ENCODE measurements around the gene GHDC. TPM values are rescaled to one million over a fixed set of nuclear protein-coding genes. Genes with fewer than 3 reads are reported as not detected.
"Not testable (repeated sequence)": the region's sequence is repeated elsewhere in the genome, so short reads cannot be mapped to it uniquely, and the experiment has no call there.

Gene GHDC
- total RNA-seq, 4 donors from 2014 or later: 10.8 to 34.6 (median 32.2) TPM

DNA sequence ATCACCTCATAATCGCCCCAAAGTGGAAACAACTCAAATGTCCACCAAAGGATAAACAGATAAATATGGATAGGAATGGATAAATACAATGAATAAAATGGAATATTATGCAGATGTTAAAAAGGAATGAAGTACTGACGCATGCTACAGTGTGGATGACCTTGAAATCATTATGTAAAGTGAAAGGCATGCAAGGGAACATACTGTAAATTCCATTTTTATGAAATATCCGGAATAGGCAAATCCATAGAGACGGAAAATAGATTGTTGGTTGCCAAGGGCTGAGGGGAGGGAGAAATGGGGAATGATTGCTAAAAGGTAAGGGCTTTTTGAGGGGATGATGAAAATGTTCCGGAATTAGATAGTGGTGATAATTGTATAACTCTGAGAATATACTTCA, 45.9 kb upstream of the GHDC start:
- Histone ChIP-seq H3K27me3 (no peaks in the 10 kb centered on the region), H3K4me3 (no peak overlapping the region), H3K27ac (no peak overlapping the region), H3K4me1 (peaks cover 0 to 7% (median 0%) of the 10 kb centered on the region in 4 donors), H3K36me3 (no peaks in the 10 kb centered on the region), H3K9me3 (no peaks in the 10 kb centered on the region)
- no peak for DNase-seq
- intact Hi-C loops (cut with DNase I; ENCODE audit: low total_unique reads): no loop called here
- in situ Hi-C loops (cut with MboI; ENCODE audit: low pct_ligation_motif_present in 1 of 4, low pct_unique_long_range_greater_than_20kb in 1 of 4, low sequenced_read_pairs in 3 of 4): no loop called here
- 88 to 90% methylated on average over 5 of the region's 5 CpGs for WGBS, 2 donors (ENCODE audit: low coverage in 1 of 2)
- TF ChIP-seq POLR2AphosphoS5 (IDR thresholded peaks at IDR 0.05) (no peak), EP300 (IDR thresholded peaks at IDR 0.05; ENCODE audit: low read depth) (no peak), POLR2A (IDR thresholded peaks at IDR 0.05) (no peak)
- TF ChIP-seq, protein P1, sequence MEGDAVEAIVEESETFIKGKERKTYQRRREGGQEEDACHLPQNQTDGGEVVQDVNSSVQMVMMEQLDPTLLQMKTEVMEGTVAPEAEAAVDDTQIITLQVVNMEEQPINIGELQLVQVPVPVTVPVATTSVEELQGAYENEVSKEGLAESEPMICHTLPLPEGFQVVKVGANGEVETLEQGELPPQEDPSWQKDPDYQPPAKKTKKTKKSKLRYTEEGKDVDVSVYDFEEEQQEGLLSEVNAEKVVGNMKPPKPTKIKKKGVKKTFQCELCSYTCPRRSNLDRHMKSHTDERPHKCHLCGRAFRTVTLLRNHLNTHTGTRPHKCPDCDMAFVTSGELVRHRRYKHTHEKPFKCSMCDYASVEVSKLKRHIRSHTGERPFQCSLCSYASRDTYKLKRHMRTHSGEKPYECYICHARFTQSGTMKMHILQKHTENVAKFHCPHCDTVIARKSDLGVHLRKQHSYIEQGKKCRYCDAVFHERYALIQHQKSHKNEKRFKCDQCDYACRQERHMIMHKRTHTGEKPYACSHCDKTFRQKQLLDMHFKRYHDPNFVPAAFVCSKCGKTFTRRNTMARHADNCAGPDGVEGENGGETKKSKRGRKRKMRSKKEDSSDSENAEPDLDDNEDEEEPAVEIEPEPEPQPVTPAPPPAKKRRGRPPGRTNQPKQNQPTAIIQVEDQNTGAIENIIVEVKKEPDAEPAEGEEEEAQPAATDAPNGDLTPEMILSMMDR (IDR thresholded peaks at IDR 0.05): no peak

DNA sequence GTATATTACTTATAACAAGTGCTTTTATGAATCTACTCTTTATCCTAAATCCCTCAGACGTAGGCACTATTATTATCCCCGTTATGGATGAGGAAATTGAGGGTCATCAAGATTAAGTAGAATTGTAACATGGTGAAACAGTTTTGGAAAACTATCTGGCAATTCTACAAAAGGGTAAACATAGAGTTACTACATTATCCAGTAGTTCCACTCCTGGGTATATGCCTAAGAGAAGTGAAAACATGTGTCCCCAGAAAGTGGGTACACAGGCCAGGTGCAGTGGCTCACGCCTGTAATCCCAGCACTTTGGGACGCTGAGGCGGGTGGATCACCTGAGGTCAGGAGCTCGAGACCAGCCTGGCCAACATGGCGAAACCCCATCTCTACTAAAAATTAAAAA, 45.3 kb upstream of the GHDC start:
- H3K9me3 ChIP-seq; intact Hi-C loops (cut with DNase I; ENCODE audit: low total_unique reads); DNase-seq; H3K27ac ChIP-seq; in situ Hi-C loops (cut with MboI; ENCODE audit: low pct_ligation_motif_present in 1 of 4, low pct_unique_long_range_greater_than_20kb in 1 of 4, low sequenced_read_pairs in 3 of 4); H3K4me3 ChIP-seq; H3K27me3 ChIP-seq; H3K36me3 ChIP-seq: not testable (repeated sequence)
- peaks cover 0 to 10% (median 0%) of the 10 kb centered on the region in 4 donors for H3K4me1 ChIP-seq
- WGBS, 2 donors (ENCODE audit: low coverage in 1 of 2): 88 to 91% methylated on average over 7 of the region's 7 CpGs

DNA sequence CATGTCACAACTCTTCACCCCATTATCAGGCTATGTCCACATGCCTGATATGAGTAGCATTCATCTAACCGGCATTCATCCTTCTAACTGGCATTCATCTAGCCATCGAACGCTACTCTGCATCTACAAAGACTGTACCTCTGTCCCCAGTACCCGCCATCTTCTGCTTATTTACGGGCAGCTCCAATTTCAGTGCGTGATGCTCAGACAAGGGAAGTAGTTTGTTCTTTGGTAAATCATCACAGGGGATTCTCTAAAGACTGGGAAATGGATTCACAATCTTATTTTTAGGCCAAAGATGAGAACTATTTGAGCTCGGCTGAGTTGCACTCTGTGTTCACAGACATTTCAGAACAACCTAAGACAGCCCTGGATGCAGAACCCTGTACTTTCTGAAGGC, 42.5 kb upstream of the GHDC start:
- Histone ChIP-seq H3K4me1 (peaks cover 0 to 17% (median 0%) of the 10 kb centered on the region in 4 donors), H3K27ac (no peak overlapping the region), H3K9me3 (no peaks in the 10 kb centered on the region), H3K36me3 (no peaks in the 10 kb centered on the region), H3K27me3 (no peaks in the 10 kb centered on the region), H3K4me3 (no peak overlapping the region)
- in situ Hi-C loops (cut with MboI; ENCODE audit: low pct_ligation_motif_present in 1 of 4, low pct_unique_long_range_greater_than_20kb in 1 of 4, low sequenced_read_pairs in 3 of 4) (no loop called here), intact Hi-C loops (cut with DNase I; ENCODE audit: low total_unique reads) (no loop called here)
- DNase-seq: no peak
- TF ChIP-seq, protein P1 (IDR thresholded peaks at IDR 0.05): no peak
- no peak for TF ChIP-seq POLR2AphosphoS5 (IDR thresholded peaks at IDR 0.05)
- TF ChIP-seq POLR2A (IDR thresholded peaks at IDR 0.05): no peak
- no peak for TF ChIP-seq EP300 (IDR thresholded peaks at IDR 0.05; ENCODE audit: low read depth)
- WGBS, 2 donors (ENCODE audit: low coverage in 1 of 2): 94 to 98% methylated on average over 6 to 7 of the region's 7 CpGs

DNA sequence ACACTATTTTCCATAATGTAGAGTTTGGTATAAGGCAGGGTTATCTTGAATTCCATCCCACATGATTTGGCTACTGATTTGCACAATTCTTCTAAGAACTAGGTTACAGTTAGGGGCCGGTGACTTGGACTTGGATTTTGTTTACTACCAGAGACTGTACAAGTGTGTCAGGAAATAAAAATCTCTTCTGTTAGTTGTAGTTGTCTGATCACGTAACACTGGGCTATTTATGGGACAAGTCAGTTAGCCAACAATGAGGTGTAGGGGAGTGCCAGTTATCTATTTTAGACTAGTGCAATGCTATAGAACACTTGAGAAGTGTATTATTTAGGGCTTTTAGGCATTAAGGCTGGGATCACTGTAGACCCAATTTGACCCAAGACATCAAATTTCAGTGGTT, 39.7 kb upstream of the GHDC start:
- no peaks in the 10 kb centered on the region for H3K36me3 ChIP-seq
- H3K27ac ChIP-seq: no peak overlapping the region
- peaks cover 0 to 12% (median 0%) of the 10 kb centered on the region in 4 donors for H3K4me1 ChIP-seq
- H3K9me3 ChIP-seq: no peaks in the 10 kb centered on the region
- no peaks in the 10 kb centered on the region for H3K27me3 ChIP-seq
- intact Hi-C loops (cut with DNase I; ENCODE audit: low total_unique reads) (no loop called here), in situ Hi-C loops (cut with MboI; ENCODE audit: low pct_ligation_motif_present in 1 of 4, low pct_unique_long_range_greater_than_20kb in 1 of 4, low sequenced_read_pairs in 3 of 4) (no loop called here)
- no peak overlapping the region for H3K4me3 ChIP-seq
- WGBS, 2 donors (ENCODE audit: low coverage in 1 of 2): 59 to 67% methylated on average over 2 of the region's 2 CpGs
- TF ChIP-seq POLR2AphosphoS5 (IDR thresholded peaks at IDR 0.05) (no peak), EP300 (IDR thresholded peaks at IDR 0.05; ENCODE audit: low read depth) (no peak), POLR2A (IDR thresholded peaks at IDR 0.05) (no peak)
- TF ChIP-seq, protein P1 (IDR thresholded peaks at IDR 0.05): no peak
- DNase-seq: no peak

DNA sequence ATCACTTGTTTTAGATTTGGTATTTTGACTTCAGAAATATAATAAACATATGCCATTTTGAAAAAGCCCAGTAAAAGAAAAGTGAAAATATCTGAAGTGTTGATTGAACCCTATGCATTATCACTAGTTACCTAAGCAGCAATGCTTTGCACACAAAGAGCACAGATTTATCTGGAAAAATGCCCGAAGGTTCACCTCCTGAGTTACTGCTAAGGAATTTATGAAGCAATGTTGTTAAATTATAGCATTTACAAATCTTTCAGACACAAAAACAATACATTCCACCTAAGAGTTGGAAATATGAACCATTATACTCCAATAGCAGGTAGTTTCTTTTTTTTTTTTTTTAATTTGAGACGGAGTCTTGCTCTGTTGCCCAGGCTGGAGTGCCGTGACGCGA, 38.9 kb upstream of the GHDC start:
- Histone ChIP-seq H3K27me3 (no peaks in the 10 kb centered on the region), H3K27ac (no peak overlapping the region), H3K4me1 (peaks cover 0 to 12% (median 0%) of the 10 kb centered on the region in 4 donors), H3K36me3 (no peaks in the 10 kb centered on the region), H3K4me3 (no peak overlapping the region), H3K9me3 (no peaks in the 10 kb centered on the region)
- TF ChIP-seq, protein P1 (IDR thresholded peaks at IDR 0.05): no peak
- no peak for TF ChIP-seq POLR2A (IDR thresholded peaks at IDR 0.05)
- TF ChIP-seq EP300 (IDR thresholded peaks at IDR 0.05; ENCODE audit: low read depth): no peak
- TF ChIP-seq POLR2AphosphoS5 (IDR thresholded peaks at IDR 0.05): no peak
- 95 to 100% methylated on average over 5 of the region's 5 CpGs for WGBS, 2 donors (ENCODE audit: low coverage in 1 of 2)
- intact Hi-C loops (cut with DNase I; ENCODE audit: low total_unique reads): no loop called here
- no peak for DNase-seq
- in situ Hi-C loops (cut with MboI; ENCODE audit: low pct_ligation_motif_present in 1 of 4, low pct_unique_long_range_greater_than_20kb in 1 of 4, low sequenced_read_pairs in 3 of 4): no loop called here

Data from transverse colon (tissue), 4 donors.